Stimulated activated memory B cell treated with anti-CD40 and anti-IgM and Interleukin-4, amounts not matched to agents 10 μg/mL and 1 μg/mL and 100 μg/mL, for 72 hours (primary cell): Measurements from ENCODE around the gene LRRC4C.

Experiments
- ATAC-seq: fragments of 150-1000 bp; cut with Tn5 transposase; 2 replicates; pipeline ENCODE4 v1.10.0; 2021
- H3K27ac Mint-ChIP-seq: one replicate; pipeline ENCODE4 v1.8.0; 2022; ENCODE audit warnings: mild to moderate bottlenecking, mixed read lengths
- H3K27me3 Mint-ChIP-seq: one replicate; pipeline ENCODE4 v1.8.0; 2022; ENCODE audit warnings: mixed read lengths
- H3K36me3 Mint-ChIP-seq: one replicate; pipeline ENCODE4 v1.8.0; 2022; ENCODE audit warnings: mixed read lengths
- H3K4me1 Mint-ChIP-seq: one replicate; pipeline ENCODE4 v1.8.0; 2022; ENCODE audit warnings: mixed read lengths
- H3K4me3 Mint-ChIP-seq: one replicate; pipeline ENCODE4 v1.8.0; 2022; ENCODE audit warnings: mild to moderate bottlenecking, moderate library complexity, mixed read lengths
- H3K9me3 Mint-ChIP-seq: one replicate; pipeline ENCODE4 v1.8.0; 2022; ENCODE audit warnings: mixed read lengths

Gene LRRC4C

GRCh38 chr11:40293655-40294348 is 1165.7 kb downstream of the LRRC4C start:
- peaks cover 8% of the 10 kb centered on the region for H3K4me1 Mint-ChIP-seq
- H3K9me3 Mint-ChIP-seq = peaks cover 8% of the 10 kb centered on the region
- no peak overlapping the region for H3K27ac Mint-ChIP-seq
- H3K4me3 Mint-ChIP-seq = peak overlapping the region; percentile 61
- H3K36me3 Mint-ChIP-seq = peaks cover 7% of the 10 kb centered on the region
- ATAC-seq = peak; percentile 39
- peaks cover 22% of the 10 kb centered on the region for H3K27me3 Mint-ChIP-seq

- peaks cover 8% of the 10 kb centered on the region for H3K9me3 Mint-ChIP-seq
- H3K27me3 Mint-ChIP-seq = peaks cover 22% of the 10 kb centered on the region
- no peak overlapping the region for H3K27ac Mint-ChIP-seq
- ATAC-seq = no peak
- peaks cover 7% of the 10 kb centered on the region for H3K36me3 Mint-ChIP-seq
- no peak overlapping the region for H3K4me3 Mint-ChIP-seq
- H3K4me1 Mint-ChIP-seq = peaks cover 8% of the 10 kb centered on the region
Measured at GRCh38 chr11:40292721-40293508, 1166.5 kb downstream of the LRRC4C start.

GRCh38 chr11:40291741-40292140 is 1167.7 kb downstream of the LRRC4C start:
- H3K36me3 Mint-ChIP-seq = peaks cover 7% of the 10 kb centered on the region
- peaks cover 8% of the 10 kb centered on the region for H3K9me3 Mint-ChIP-seq
- no peak for ATAC-seq
- H3K4me3 Mint-ChIP-seq = no peak overlapping the region
- H3K27ac Mint-ChIP-seq = no peak overlapping the region
- H3K27me3 Mint-ChIP-seq = peaks cover 22% of the 10 kb centered on the region
- peaks cover 8% of the 10 kb centered on the region for H3K4me1 Mint-ChIP-seq

- no peak overlapping the region for H3K27ac Mint-ChIP-seq
- ATAC-seq = no peak
- H3K36me3 Mint-ChIP-seq = peaks cover 7% of the 10 kb centered on the region
- H3K27me3 Mint-ChIP-seq = peaks cover 22% of the 10 kb centered on the region
- peaks cover 8% of the 10 kb centered on the region for H3K9me3 Mint-ChIP-seq
- H3K4me3 Mint-ChIP-seq = no peak overlapping the region
- peaks cover 8% of the 10 kb centered on the region for H3K4me1 Mint-ChIP-seq
Measured at GRCh38 chr11:40291329-40291728, 1168.1 kb downstream of the LRRC4C start.

GRCh38 chr11:40290171-40290631 is 1169.3 kb downstream of the LRRC4C start:
- Mint-ChIP-seq H3K27ac (no peak overlapping the region), H3K9me3 (peaks cover 6% of the 10 kb centered on the region), H3K4me1 (peaks cover 8% of the 10 kb centered on the region), H3K27me3 (peaks cover 22% of the 10 kb centered on the region), H3K4me3 (no peak overlapping the region), H3K36me3 (peaks cover 7% of the 10 kb centered on the region)
- ATAC-seq = no peak

- Mint-ChIP-seq H3K4me3 (no peak overlapping the region), H3K4me1 (peaks cover 8% of the 10 kb centered on the region), H3K27ac (no peak overlapping the region), H3K36me3 (peaks cover 7% of the 10 kb centered on the region), H3K9me3 (peaks cover 6% of the 10 kb centered on the region), H3K27me3 (peaks cover 21% of the 10 kb centered on the region)
- no peak for ATAC-seq
Measured at GRCh38 chr11:40289370-40289769, 1170.1 kb downstream of the LRRC4C start.

GRCh38 chr11:40287916-40288803 is 1171.3 kb downstream of the LRRC4C start:
- no peak for ATAC-seq
- Mint-ChIP-seq H3K4me1 (no peaks in the 10 kb centered on the region), H3K4me3 (no peak overlapping the region), H3K27ac (no peak overlapping the region), H3K36me3 (no peaks in the 10 kb centered on the region), H3K27me3 (peaks cover 9% of the 10 kb centered on the region), H3K9me3 (no peaks in the 10 kb centered on the region)

GRCh38 chr11:40286137-40286536 is 1173.3 kb downstream of the LRRC4C start:
- no peaks in the 10 kb centered on the region for H3K9me3 Mint-ChIP-seq
- no peaks in the 10 kb centered on the region for H3K4me1 Mint-ChIP-seq
- H3K27me3 Mint-ChIP-seq = no peaks in the 10 kb centered on the region
- H3K27ac Mint-ChIP-seq = no peak overlapping the region
- no peak overlapping the region for H3K4me3 Mint-ChIP-seq
- no peak for ATAC-seq
- H3K36me3 Mint-ChIP-seq = no peaks in the 10 kb centered on the region

GRCh38 chr11:40285558-40285957 is 1173.9 kb downstream of the LRRC4C start:
- Mint-ChIP-seq H3K4me1 (no peaks in the 10 kb centered on the region), H3K36me3 (no peaks in the 10 kb centered on the region), H3K4me3 (no peak overlapping the region), H3K27me3 (no peaks in the 10 kb centered on the region), H3K9me3 (no peaks in the 10 kb centered on the region), H3K27ac (no peak overlapping the region)
- no peak for ATAC-seq

- Mint-ChIP-seq H3K36me3 (no peaks in the 10 kb centered on the region), H3K27me3 (no peaks in the 10 kb centered on the region), H3K9me3 (peaks cover 3% of the 10 kb centered on the region), H3K4me1 (no peaks in the 10 kb centered on the region), H3K27ac (no peak overlapping the region), H3K4me3 (no peak overlapping the region)
- no peak for ATAC-seq
Measured at GRCh38 chr11:40281052-40281580, 1178.3 kb downstream of the LRRC4C start.

- H3K36me3 Mint-ChIP-seq = no peaks in the 10 kb centered on the region
- no peak overlapping the region for H3K27ac Mint-ChIP-seq
- H3K9me3 Mint-ChIP-seq = peaks cover 3% of the 10 kb centered on the region
- H3K4me1 Mint-ChIP-seq = no peaks in the 10 kb centered on the region
- no peak overlapping the region for H3K4me3 Mint-ChIP-seq
- no peak for ATAC-seq
- no peaks in the 10 kb centered on the region for H3K27me3 Mint-ChIP-seq
Measured at GRCh38 chr11:40280159-40281051, 1179.0 kb downstream of the LRRC4C start.

- ATAC-seq = no peak
- Mint-ChIP-seq H3K27ac (no peak overlapping the region), H3K27me3 (no peaks in the 10 kb centered on the region), H3K36me3 (no peaks in the 10 kb centered on the region), H3K9me3 (peaks cover 8% of the 10 kb centered on the region), H3K4me1 (no peaks in the 10 kb centered on the region), H3K4me3 (no peak overlapping the region)
Measured at GRCh38 chr11:40276960-40277359, 1182.5 kb downstream of the LRRC4C start.

GRCh38 chr11:40274017-40274416 is 1185.4 kb downstream of the LRRC4C start:
- Mint-ChIP-seq H3K27me3 (no peaks in the 10 kb centered on the region), H3K4me1 (no peaks in the 10 kb centered on the region)

GRCh38 chr11:40273192-40273732 is 1186.2 kb downstream of the LRRC4C start:
- Mint-ChIP-seq H3K27ac (no peak overlapping the region), H3K36me3 (no peaks in the 10 kb centered on the region), H3K4me1 (no peaks in the 10 kb centered on the region), H3K27me3 (no peaks in the 10 kb centered on the region), H3K9me3 (peaks cover 8% of the 10 kb centered on the region), H3K4me3 (no peak overlapping the region)
- ATAC-seq = no peak

More at GRCh38 chr11:40274017-40274416, 1185.4 kb downstream of the LRRC4C start:
- ATAC-seq = no peak
- Mint-ChIP-seq H3K9me3 (peaks cover 8% of the 10 kb centered on the region), H3K4me3 (no peak overlapping the region), H3K36me3 (no peaks in the 10 kb centered on the region), H3K27ac (no peak overlapping the region)
